Non-pigmented ciliary epithelial cell (primary cell): ENCODE data around the gene PITPNM3.
"Not testable (repeated sequence)": the region's sequence is repeated elsewhere in the genome, so short reads cannot be mapped to it uniquely, and the experiment has no call there.

Experiments
- DNase-seq: peaks from one replicate; pipeline ENCODE4 v3.0.0-alpha.2; 2010; ENCODE audit warnings: low read depth

The PITPNM3 gene

GRCh38 chr17:6501359-6501758 is 55.0 kb downstream of the PITPNM3 start:
- no peak for DNase-seq

GRCh38 chr17:6498901-6499540 is 57.3 kb downstream of the PITPNM3 start:
- no peak for DNase-seq

- DNase-seq = no peak
These were observed 58.0 kb downstream of the PITPNM3 start for GRCh38 chr17:6498356-6498755.

- DNase-seq = no peak
These were observed 58.7 kb downstream of the PITPNM3 start for GRCh38 chr17:6497496-6498221.

- no peak for DNase-seq
These were observed 59.5 kb downstream of the PITPNM3 start for GRCh38 chr17:6496640-6497441.

GRCh38 chr17:6496116-6496481 is 60.3 kb downstream of the PITPNM3 start:
- DNase-seq = no peak

GRCh38 chr17:6495450-6496115 is 60.8 kb downstream of the PITPNM3 start:
- DNase-seq = no peak

GRCh38 chr17:6494239-6494941 is 62.0 kb downstream of the PITPNM3 start:
- no peak for DNase-seq

GRCh38 chr17:6492892-6493674 is 63.3 kb downstream of the PITPNM3 start:
- no peak for DNase-seq

GRCh38 chr17:6491071-6491700 is 65.2 kb downstream of the PITPNM3 start:
- no peak for DNase-seq

GRCh38 chr17:6489016-6489550 is 67.3 kb downstream of the PITPNM3 start:
- DNase-seq = no peak

GRCh38 chr17:6488008-6488539 is 68.3 kb downstream of the PITPNM3 start:
- no peak for DNase-seq

GRCh38 chr17:6487251-6488007 is 68.9 kb downstream of the PITPNM3 start:
- no peak for DNase-seq

GRCh38 chr17:6485646-6486412 is 70.5 kb downstream of the PITPNM3 start:
- DNase-seq = no peak

- no peak for DNase-seq
These were observed 72.8 kb downstream of the PITPNM3 start for GRCh38 chr17:6483507-6483906.

GRCh38 chr17:6482796-6483195 is 73.6 kb downstream of the PITPNM3 start:
- not testable (repeated sequence) for DNase-seq

GRCh38 chr17:6482105-6482455 is 74.3 kb downstream of the PITPNM3 start:
- no peak for DNase-seq

- DNase-seq = no peak
These were observed 76.1 kb downstream of the PITPNM3 start for GRCh38 chr17:6480303-6480675.
